ENCODE measurements around the gene PLEKHG7.

Gene PLEKHG7

DNA sequence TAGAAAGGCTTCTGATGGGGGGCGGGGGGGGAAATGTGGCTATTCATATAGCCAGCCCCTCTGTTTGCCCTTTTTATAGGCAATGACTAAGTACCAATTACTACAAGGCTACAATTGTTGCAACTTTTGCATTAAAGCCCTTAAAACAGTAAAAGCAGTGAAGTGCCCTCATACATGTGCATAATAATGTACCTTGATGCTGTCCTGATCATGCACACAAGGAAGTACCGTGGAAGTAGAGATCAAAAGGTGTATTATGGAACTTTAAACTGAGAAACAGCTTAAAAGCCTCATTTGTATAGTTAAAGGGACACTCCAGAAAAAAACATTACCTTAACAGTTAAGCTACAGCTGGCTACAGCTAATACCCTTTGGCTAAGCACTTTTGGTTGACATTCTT, 111.8 kb downstream of the PLEKHG7 start:
- no peak overlapping the region for H2AFZ ChIP-seq (ENCODE audit: low read length)
- peaks cover 25% of the 10 kb centered on the region for H3K36me3 ChIP-seq (ENCODE audit: insufficient read depth, low read length)
- no peaks in the 10 kb centered on the region for H3K79me2 ChIP-seq (ENCODE audit: insufficient read depth, low read length)
- H3K9me2 ChIP-seq (ENCODE audit: low read depth, low read length): no peaks in the 10 kb centered on the region
- no peak overlapping the region for H3K4me2 ChIP-seq (ENCODE audit: low read length)
- no peak overlapping the region for H3K9ac ChIP-seq (ENCODE audit: low read length)
- no peaks in the 10 kb centered on the region for H3F3A ChIP-seq (ENCODE audit: insufficient read depth, low read length)
- H3K4me1 ChIP-seq (ENCODE audit: insufficient read depth, low read length, severe bottlenecking): peaks cover 9% of the 10 kb centered on the region
- no peaks in the 10 kb centered on the region for H3K27me3 ChIP-seq (ENCODE audit: insufficient read depth, low read length)
- no peaks in the 10 kb centered on the region for H3K9me3 ChIP-seq (ENCODE audit: low read length)
- H3K4me3 ChIP-seq (ENCODE audit: low read depth, low read length, poor library complexity, severe bottlenecking): no peak overlapping the region
- H3K27ac ChIP-seq (ENCODE audit: low read depth, low read length, poor library complexity, severe bottlenecking): no peak overlapping the region
- no peak for TF ChIP-seq EZH2 (IDR thresholded peaks at IDR 0.05; ENCODE audit: borderline replicate concordance, low read length)
- TF ChIP-seq, protein P1, sequence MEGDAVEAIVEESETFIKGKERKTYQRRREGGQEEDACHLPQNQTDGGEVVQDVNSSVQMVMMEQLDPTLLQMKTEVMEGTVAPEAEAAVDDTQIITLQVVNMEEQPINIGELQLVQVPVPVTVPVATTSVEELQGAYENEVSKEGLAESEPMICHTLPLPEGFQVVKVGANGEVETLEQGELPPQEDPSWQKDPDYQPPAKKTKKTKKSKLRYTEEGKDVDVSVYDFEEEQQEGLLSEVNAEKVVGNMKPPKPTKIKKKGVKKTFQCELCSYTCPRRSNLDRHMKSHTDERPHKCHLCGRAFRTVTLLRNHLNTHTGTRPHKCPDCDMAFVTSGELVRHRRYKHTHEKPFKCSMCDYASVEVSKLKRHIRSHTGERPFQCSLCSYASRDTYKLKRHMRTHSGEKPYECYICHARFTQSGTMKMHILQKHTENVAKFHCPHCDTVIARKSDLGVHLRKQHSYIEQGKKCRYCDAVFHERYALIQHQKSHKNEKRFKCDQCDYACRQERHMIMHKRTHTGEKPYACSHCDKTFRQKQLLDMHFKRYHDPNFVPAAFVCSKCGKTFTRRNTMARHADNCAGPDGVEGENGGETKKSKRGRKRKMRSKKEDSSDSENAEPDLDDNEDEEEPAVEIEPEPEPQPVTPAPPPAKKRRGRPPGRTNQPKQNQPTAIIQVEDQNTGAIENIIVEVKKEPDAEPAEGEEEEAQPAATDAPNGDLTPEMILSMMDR (IDR thresholded peaks at IDR 0.05; ENCODE audit: low read length): no peak
- no peaks in the 10 kb centered on the region for H4K20me1 ChIP-seq (ENCODE audit: insufficient read depth, low read length)

DNA sequence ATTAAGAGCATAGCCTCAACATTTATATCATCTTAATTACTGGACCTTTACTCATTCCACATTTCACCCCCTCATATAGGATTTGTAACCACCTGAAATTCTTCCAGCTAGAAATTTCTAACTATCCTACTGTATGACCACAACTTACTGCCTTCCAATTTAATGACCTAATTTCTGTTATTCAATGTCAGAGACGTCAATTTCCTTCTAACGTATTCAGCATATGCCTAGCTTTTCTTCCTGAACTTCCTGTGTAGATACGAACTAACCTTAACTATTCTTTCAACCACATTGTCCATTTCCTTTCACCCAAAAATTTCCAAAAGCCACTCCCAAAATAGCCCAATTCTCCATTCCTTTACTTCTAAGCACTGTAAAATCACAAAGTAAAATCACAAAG, 118.4 kb downstream of the PLEKHG7 start:
- no peaks in the 10 kb centered on the region for H3K27me3 ChIP-seq (ENCODE audit: insufficient read depth, low read length)
- no peak overlapping the region for H3K27ac ChIP-seq (ENCODE audit: low read depth, low read length, poor library complexity, severe bottlenecking)
- H3K9me3 ChIP-seq (ENCODE audit: low read length): no peaks in the 10 kb centered on the region
- H3K36me3 ChIP-seq (ENCODE audit: insufficient read depth, low read length): peaks cover 21% of the 10 kb centered on the region
- H3K4me3 ChIP-seq (ENCODE audit: low read depth, low read length, poor library complexity, severe bottlenecking): no peak overlapping the region
- H3K9me2 ChIP-seq (ENCODE audit: low read depth, low read length): no peaks in the 10 kb centered on the region
- H3K79me2 ChIP-seq (ENCODE audit: insufficient read depth, low read length): no peaks in the 10 kb centered on the region
- no peak overlapping the region for H2AFZ ChIP-seq (ENCODE audit: low read length)
- no peaks in the 10 kb centered on the region for H3F3A ChIP-seq (ENCODE audit: insufficient read depth, low read length)
- H3K4me2 ChIP-seq (ENCODE audit: low read length): no peak overlapping the region
- H4K20me1 ChIP-seq (ENCODE audit: insufficient read depth, low read length): no peaks in the 10 kb centered on the region
- no peak for TF ChIP-seq EZH2 (IDR thresholded peaks at IDR 0.05; ENCODE audit: borderline replicate concordance, low read length)
- TF ChIP-seq, protein P1 (IDR thresholded peaks at IDR 0.05; ENCODE audit: low read length): no peak
- no peaks in the 10 kb centered on the region for H3K4me1 ChIP-seq (ENCODE audit: insufficient read depth, low read length, severe bottlenecking)
- no peak overlapping the region for H3K9ac ChIP-seq (ENCODE audit: low read length)

Measured in OCI-LY1 (cell line).